Panc1 (cell line): Measurements from ENCODE around the gene FILIP1L. TPM values are rescaled to one million over a fixed set of nuclear protein-coding genes. Genes with fewer than 3 reads are reported as not detected.

Source experiments
- ATAC-seq: fragments of 200-7000 bp; cut with Tn5 transposase; 2 replicates; pipeline ENCODE4 v1.9.1; 2020; ENCODE audit warnings: mild to moderate bottlenecking, moderate library complexity
- BruUV-seq: library from RNA; stranded (reverse); fragments of 400-500 nt; replicated peaks from 2 replicates; lab custom pipeline; 2021; lab: Mats Ljungman, UMichigan
- CTCF ChIA-PET: fragments of 300-600 bp; sonication (Branson Sonifier 250); formaldehyde crosslinking; loops from one replicate; lab custom pipeline; 2022; ENCODE audit warnings: antibody characterized with exemption; lab: Charles Lee
- POLR2A ChIA-PET: fragments of 300-600 bp; sonication (Branson Sonifier 250); formaldehyde crosslinking; loops from one replicate; lab custom pipeline; 2022; ENCODE audit warnings: antibody characterized with exemption; lab: Charles Lee
- DNase-seq: peaks from one replicate; pipeline ENCODE4 v3.0.0-alpha.2; 2010; ENCODE audit warnings: low read depth, low spot score
- H3K27ac ChIP-seq: 2 replicates; pipeline ENCODE4 v1.5.1; 2011; ENCODE audit warnings: mild to moderate bottlenecking, low read length, inconsistent platforms
- H3K27me3 ChIP-seq: fragments of 200-500 bp; sonication (Bioruptor generic); 2 replicates; pipeline ENCODE4 v1.6.0; 2014; ENCODE audit warnings: low read length, inconsistent platforms; ENCODE audit not compliant: control insufficient read depth, insufficient read depth
- H3K36me3 ChIP-seq: fragments of 200-500 bp; sonication (Bioruptor generic); 2 replicates; pipeline ENCODE4 v1.5.1; 2014; ENCODE audit warnings: inconsistent platforms, mild to moderate bottlenecking, low read length, moderate library complexity; ENCODE audit not compliant: control insufficient read depth, insufficient read depth
- H3K4me1 ChIP-seq: 2 replicates; pipeline ENCODE4 v1.5.1; 2011; ENCODE audit warnings: inconsistent platforms, mild to moderate bottlenecking, low read length, moderate library complexity; ENCODE audit not compliant: control insufficient read depth, insufficient read depth
- H3K4me3 ChIP-seq, 2 experiments: 2 replicates each; pipeline ENCODE4 v1.5.1; 2011 to 2012; ENCODE audit warnings: low read depth in 2 of 2, low read length in 2 of 2, mild to moderate bottlenecking in 2 of 2, inconsistent platforms in 1 of 2, moderate library complexity in 1 of 2
- H3K9me3 ChIP-seq: fragments of 200-500 bp; sonication (Bioruptor generic); 2 replicates; pipeline ENCODE4 v1.5.1; 2014; ENCODE audit warnings: low read depth, mild to moderate bottlenecking, inconsistent platforms, low read length, moderate library complexity; ENCODE audit not compliant: control insufficient read depth, insufficient read depth
- POLR2AphosphoS5 ChIP-seq: IDR thresholded peaks from 2 replicates; pipeline ENCODE4 v1.6.1; 2012; ENCODE audit warnings: mild to moderate bottlenecking, low read depth, low read length, moderate library complexity
- SIN3A ChIP-seq: IDR thresholded peaks from 2 replicates; pipeline ENCODE4 v1.6.1; 2012; ENCODE audit warnings: low read depth, mild to moderate bottlenecking, low read length, moderate library complexity, borderline replicate concordance; ENCODE audit not compliant: insufficient read depth
- TCF7L2 ChIP-seq: IDR thresholded peaks from 2 replicates; pipeline ENCODE4 v1.6.1; 2011; ENCODE audit warnings: mild to moderate bottlenecking, low read depth, low read length, inconsistent platforms
- in situ Hi-C: cut with HindIII; loops from 2 replicates; pipeline ENCODE4 v1.10.0; 2016; ENCODE audit warnings: low sequenced_read_pairs, low pct_unique_long_range_greater_than_20kb
- intact Hi-C: fragments of 100-400 bp; cut with micrococcal nuclease; formaldehyde crosslinking; loops from one replicate; pipeline ENCODE4 v1.10.0; 2022; ENCODE audit not compliant: unreplicated experiment
- total RNA-seq: library from RNA; stranded (reverse); gene quantifications from one replicate; pipeline ENCODE4 v1.2.1, GENCODE V29; 2021; ENCODE audit not compliant: unreplicated experiment
- TF ChIP-seq, protein P1 (sequence below): fragments of 450-650 bp; IDR thresholded peaks from 2 replicates; pipeline ENCODE4 v1.5.1; 2017; ENCODE audit warnings: mild to moderate bottlenecking
- TF ChIP-seq, protein P2 (sequence below), 2 experiments: IDR thresholded peaks; 2 replicates each; pipeline ENCODE4 v1.6.1; 2011 to 2012; ENCODE audit warnings: low read depth in 2 of 2, control low read depth in 1 of 2, low read length in 1 of 2, mild to moderate bottlenecking in 1 of 2, moderate library complexity in 1 of 2; ENCODE audit not compliant: insufficient read depth in 1 of 2

Gene FILIP1L
- total RNA-seq, 1 experiment from 2014 or later = 3.2 TPM

- intact Hi-C loops (no loop called here), in situ Hi-C loops (no loop called here)
- Histone ChIP-seq H3K36me3 (no peaks in the 10 kb centered on the region), H3K27ac (no peak overlapping the region), H3K4me1 (no peaks in the 10 kb centered on the region), H3K27me3 (no peaks in the 10 kb centered on the region), H3K4me3 (no peak overlapping the region), H3K9me3 (no peaks in the 10 kb centered on the region)
- TF ChIP-seq SIN3A = no peak
- TF ChIP-seq POLR2AphosphoS5 = no peak
- TF ChIP-seq, protein P1, sequence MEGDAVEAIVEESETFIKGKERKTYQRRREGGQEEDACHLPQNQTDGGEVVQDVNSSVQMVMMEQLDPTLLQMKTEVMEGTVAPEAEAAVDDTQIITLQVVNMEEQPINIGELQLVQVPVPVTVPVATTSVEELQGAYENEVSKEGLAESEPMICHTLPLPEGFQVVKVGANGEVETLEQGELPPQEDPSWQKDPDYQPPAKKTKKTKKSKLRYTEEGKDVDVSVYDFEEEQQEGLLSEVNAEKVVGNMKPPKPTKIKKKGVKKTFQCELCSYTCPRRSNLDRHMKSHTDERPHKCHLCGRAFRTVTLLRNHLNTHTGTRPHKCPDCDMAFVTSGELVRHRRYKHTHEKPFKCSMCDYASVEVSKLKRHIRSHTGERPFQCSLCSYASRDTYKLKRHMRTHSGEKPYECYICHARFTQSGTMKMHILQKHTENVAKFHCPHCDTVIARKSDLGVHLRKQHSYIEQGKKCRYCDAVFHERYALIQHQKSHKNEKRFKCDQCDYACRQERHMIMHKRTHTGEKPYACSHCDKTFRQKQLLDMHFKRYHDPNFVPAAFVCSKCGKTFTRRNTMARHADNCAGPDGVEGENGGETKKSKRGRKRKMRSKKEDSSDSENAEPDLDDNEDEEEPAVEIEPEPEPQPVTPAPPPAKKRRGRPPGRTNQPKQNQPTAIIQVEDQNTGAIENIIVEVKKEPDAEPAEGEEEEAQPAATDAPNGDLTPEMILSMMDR = no peak
- TF ChIP-seq, protein P2, sequence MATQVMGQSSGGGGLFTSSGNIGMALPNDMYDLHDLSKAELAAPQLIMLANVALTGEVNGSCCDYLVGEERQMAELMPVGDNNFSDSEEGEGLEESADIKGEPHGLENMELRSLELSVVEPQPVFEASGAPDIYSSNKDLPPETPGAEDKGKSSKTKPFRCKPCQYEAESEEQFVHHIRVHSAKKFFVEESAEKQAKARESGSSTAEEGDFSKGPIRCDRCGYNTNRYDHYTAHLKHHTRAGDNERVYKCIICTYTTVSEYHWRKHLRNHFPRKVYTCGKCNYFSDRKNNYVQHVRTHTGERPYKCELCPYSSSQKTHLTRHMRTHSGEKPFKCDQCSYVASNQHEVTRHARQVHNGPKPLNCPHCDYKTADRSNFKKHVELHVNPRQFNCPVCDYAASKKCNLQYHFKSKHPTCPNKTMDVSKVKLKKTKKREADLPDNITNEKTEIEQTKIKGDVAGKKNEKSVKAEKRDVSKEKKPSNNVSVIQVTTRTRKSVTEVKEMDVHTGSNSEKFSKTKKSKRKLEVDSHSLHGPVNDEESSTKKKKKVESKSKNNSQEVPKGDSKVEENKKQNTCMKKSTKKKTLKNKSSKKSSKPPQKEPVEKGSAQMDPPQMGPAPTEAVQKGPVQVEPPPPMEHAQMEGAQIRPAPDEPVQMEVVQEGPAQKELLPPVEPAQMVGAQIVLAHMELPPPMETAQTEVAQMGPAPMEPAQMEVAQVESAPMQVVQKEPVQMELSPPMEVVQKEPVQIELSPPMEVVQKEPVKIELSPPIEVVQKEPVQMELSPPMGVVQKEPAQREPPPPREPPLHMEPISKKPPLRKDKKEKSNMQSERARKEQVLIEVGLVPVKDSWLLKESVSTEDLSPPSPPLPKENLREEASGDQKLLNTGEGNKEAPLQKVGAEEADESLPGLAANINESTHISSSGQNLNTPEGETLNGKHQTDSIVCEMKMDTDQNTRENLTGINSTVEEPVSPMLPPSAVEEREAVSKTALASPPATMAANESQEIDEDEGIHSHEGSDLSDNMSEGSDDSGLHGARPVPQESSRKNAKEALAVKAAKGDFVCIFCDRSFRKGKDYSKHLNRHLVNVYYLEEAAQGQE (IDR thresholded peaks at IDR 0.05; ENCODE audit: insufficient read depth in 1 of 2, low read depth in 2 of 2, low read length in 1 of 2) = no peak
- TF ChIP-seq TCF7L2 = no peak
- ATAC-seq (no peak), DNase-seq (no peak)
- POLR2A ChIA-PET = no interaction called here
- no TSS peak for BruUV-seq
- CTCF ChIA-PET = no interaction called here
Measured at GRCh38 chr3:99884484-99884883, 229.8 kb downstream of the FILIP1L start.

DNA sequence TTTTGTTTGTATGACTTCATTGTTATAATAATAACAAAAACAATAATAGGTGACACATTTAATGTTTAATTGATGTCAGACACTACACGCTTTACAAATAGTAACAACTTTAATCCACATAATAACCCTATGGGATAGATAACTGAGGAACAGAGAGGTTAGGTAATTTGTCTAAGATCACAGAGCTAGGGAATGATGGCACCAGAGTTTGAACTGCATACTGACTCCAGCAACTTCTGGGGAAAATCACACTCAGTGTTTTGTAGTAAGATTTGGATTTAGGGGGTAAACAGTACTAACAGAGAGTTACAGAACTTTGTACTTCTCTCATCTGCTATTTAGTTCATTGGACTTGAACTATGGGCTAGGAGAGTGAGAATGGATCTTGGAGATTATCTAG, 230.6 kb downstream of the FILIP1L start:
- CTCF ChIA-PET = no interaction called here
- Histone ChIP-seq H3K36me3 (no peaks in the 10 kb centered on the region), H3K4me3 (no peak overlapping the region), H3K27ac (no peak overlapping the region), H3K27me3 (no peaks in the 10 kb centered on the region), H3K4me1 (no peaks in the 10 kb centered on the region), H3K9me3 (no peaks in the 10 kb centered on the region)
- POLR2A ChIA-PET = no interaction called here
- in situ Hi-C loops (no loop called here), intact Hi-C loops (no loop called here)
- TF ChIP-seq POLR2AphosphoS5 = no peak
- DNase-seq (no peak), ATAC-seq (no peak)
- BruUV-seq = no TSS peak

DNA sequence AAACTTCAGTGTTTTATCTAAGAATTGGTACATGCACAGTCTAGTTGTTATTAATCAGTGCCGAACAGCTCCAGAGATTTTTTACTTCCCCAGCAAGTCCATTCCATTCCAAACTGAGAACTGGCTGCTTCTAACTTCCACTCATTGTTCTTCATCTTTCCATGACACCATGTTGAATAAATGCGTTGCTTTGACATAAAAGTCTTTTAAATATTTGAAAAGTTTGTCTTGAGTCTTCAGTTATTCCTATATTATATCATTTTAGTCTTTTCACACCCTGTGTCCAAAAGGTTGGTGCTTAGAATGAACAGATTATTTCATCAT, 231.2 kb downstream of the FILIP1L start:
- no TSS peak for BruUV-seq
- no peaks in the 10 kb centered on the region for H3K9me3 ChIP-seq
- in situ Hi-C loops (no loop called here), intact Hi-C loops (no loop called here)
- H3K4me3 ChIP-seq = no peak overlapping the region
- H3K27me3 ChIP-seq = no peaks in the 10 kb centered on the region
- no peaks in the 10 kb centered on the region for H3K36me3 ChIP-seq
- DNase-seq = no peak
- TF ChIP-seq SIN3A = no peak
- TF ChIP-seq, protein P2 (IDR thresholded peaks at IDR 0.05; ENCODE audit: insufficient read depth in 1 of 2, low read depth in 2 of 2, low read length in 1 of 2) = no peak
- TF ChIP-seq, protein P1 = no peak
- TF ChIP-seq POLR2AphosphoS5 = no peak
- no peak for TF ChIP-seq TCF7L2
- ChIA-PET CTCF (no interaction called here), POLR2A (no interaction called here)
- no peak for ATAC-seq
- no peaks in the 10 kb centered on the region for H3K4me1 ChIP-seq
- no peak overlapping the region for H3K27ac ChIP-seq
